H9 (cell line): Measurements from ENCODE around the gene TMIGD2. TPM values are rescaled to one million over a fixed set of nuclear protein-coding genes. Genes with fewer than 3 reads are reported as not detected.
"Not testable (repeated sequence)": the region's sequence is repeated elsewhere in the genome, so short reads cannot be mapped to it uniquely, and the experiment has no call there.

ENCODE experiments used
- DNase-seq: peaks from one replicate; pipeline ENCODE4 v3.0.0-alpha.2; 2017
- H2AFZ ChIP-seq: one replicate; pipeline ENCODE4 v1.6.1; 2013; ENCODE audit warnings: mild to moderate bottlenecking, low read length, control low read depth, moderate library complexity
- H2AK5ac ChIP-seq: 2 replicates; pipeline ENCODE4 v1.6.1; 2013; ENCODE audit warnings: low read length, control low read depth, mixed read lengths; ENCODE audit not compliant: insufficient read length
- H2BK120ac ChIP-seq: one replicate; pipeline ENCODE4 v1.6.1; 2013; ENCODE audit warnings: low read depth, mild to moderate bottlenecking, low read length, control low read depth, inconsistent platforms; ENCODE audit not compliant: poor library complexity, severe bottlenecking
- H2BK12ac ChIP-seq: 2 replicates; pipeline ENCODE4 v1.6.1; 2013; ENCODE audit warnings: low read length, control low read depth, mixed read lengths, low read depth; ENCODE audit not compliant: insufficient read length
- H2BK15ac ChIP-seq: 2 replicates; pipeline ENCODE4 v1.6.1; 2013; ENCODE audit warnings: low read depth, low read length, control low read depth
- H2BK20ac ChIP-seq: one replicate; pipeline ENCODE4 v1.6.1; 2013; ENCODE audit warnings: low read depth, mild to moderate bottlenecking, low read length, control low read depth, inconsistent platforms; ENCODE audit not compliant: poor library complexity, severe bottlenecking
- H2BK5ac ChIP-seq: 2 replicates; pipeline ENCODE4 v1.6.1; 2013; ENCODE audit warnings: low read length, control low read depth, mixed read lengths; ENCODE audit not compliant: insufficient read length
- H3K14ac ChIP-seq: 2 replicates; pipeline ENCODE4 v1.6.1; 2013; ENCODE audit warnings: low read length, control low read depth; ENCODE audit not compliant: insufficient read depth
- H3K18ac ChIP-seq: 2 replicates; pipeline ENCODE4 v1.6.1; 2013; ENCODE audit warnings: low read depth, mild to moderate bottlenecking, mixed read lengths, low read length, control low read depth; ENCODE audit not compliant: insufficient read length
- H3K23ac ChIP-seq: 2 replicates; pipeline ENCODE4 v1.6.1; 2013; ENCODE audit warnings: low read length, control low read depth, mixed read lengths, low read depth; ENCODE audit not compliant: insufficient read length
- H3K23me2 ChIP-seq: 2 replicates; pipeline ENCODE4 v1.6.1; 2013; ENCODE audit warnings: low read depth, mild to moderate bottlenecking, mixed read lengths, low read length, control low read depth; ENCODE audit not compliant: insufficient read length, poor library complexity, severe bottlenecking
- H3K27ac ChIP-seq: 2 replicates; pipeline ENCODE4 v1.5.1; 2013; ENCODE audit warnings: low read length, control low read depth, mixed read lengths, low read depth; ENCODE audit not compliant: insufficient read length
- H3K27me3 ChIP-seq: 2 replicates; pipeline ENCODE4 v1.6.1; 2013; ENCODE audit warnings: low read length, control low read depth, inconsistent platforms; ENCODE audit not compliant: insufficient read depth
- H3K4ac ChIP-seq: 2 replicates; pipeline ENCODE4 v1.6.1; 2013; ENCODE audit warnings: low read depth, mild to moderate bottlenecking, control low read depth, inconsistent platforms, low read length, moderate library complexity
- H3K4me1 ChIP-seq: 2 replicates; pipeline ENCODE4 v1.6.1; 2013; ENCODE audit warnings: low read length, control low read depth, inconsistent platforms; ENCODE audit not compliant: insufficient read depth
- H3K4me2 ChIP-seq: 2 replicates; pipeline ENCODE4 v1.6.1; 2013; ENCODE audit warnings: low read length, control low read depth, mixed read lengths; ENCODE audit not compliant: insufficient read length, insufficient read depth
- H3K56ac ChIP-seq: 2 replicates; pipeline ENCODE4 v1.6.1; 2013; ENCODE audit warnings: low read depth, mild to moderate bottlenecking, mixed read lengths, low read length, control low read depth; ENCODE audit not compliant: insufficient read length
- H3K79me1 ChIP-seq: 2 replicates; pipeline ENCODE4 v1.6.1; 2013; ENCODE audit warnings: low read depth, mild to moderate bottlenecking, moderate library complexity, low read length, control low read depth, inconsistent platforms; ENCODE audit not compliant: insufficient read depth, poor library complexity, severe bottlenecking
- H3K79me2 ChIP-seq: 2 replicates; pipeline ENCODE4 v1.6.1; 2013; ENCODE audit warnings: low read length, control low read depth, inconsistent platforms; ENCODE audit not compliant: insufficient read depth
- H3K9ac ChIP-seq: 2 replicates; pipeline ENCODE4 v1.6.1; 2013; ENCODE audit warnings: low read length, control low read depth, mixed read lengths; ENCODE audit not compliant: insufficient read length; ENCODE audit errors: extremely low read depth
- H3K9me3 ChIP-seq: one replicate; pipeline ENCODE4 v1.6.1; 2013; ENCODE audit warnings: low read depth, low read length, inconsistent platforms; ENCODE audit not compliant: control insufficient read depth
- H3T11ph ChIP-seq: one replicate; pipeline ENCODE4 v1.6.1; 2013; ENCODE audit warnings: mild to moderate bottlenecking, low read length, control low read depth, inconsistent platforms
- H4K20me1 ChIP-seq: one replicate; pipeline ENCODE4 v1.6.1; 2013; ENCODE audit not compliant: control insufficient read depth, insufficient read length, insufficient read depth
- H4K5ac ChIP-seq: 2 replicates; pipeline ENCODE4 v1.6.1; 2013; ENCODE audit warnings: low read depth, mild to moderate bottlenecking, mixed read lengths, low read length, control low read depth; ENCODE audit not compliant: insufficient read length
- H4K8ac ChIP-seq: replicated peaks from 2 replicates; pipeline ENCODE4 v1.6.1; 2013; ENCODE audit warnings: low read length, control low read depth, mixed read lengths, low read depth; ENCODE audit not compliant: insufficient read length
- H4K91ac ChIP-seq: 2 replicates; pipeline ENCODE4 v1.6.1; 2013; ENCODE audit warnings: low read depth, mild to moderate bottlenecking, moderate library complexity, mixed read lengths, low read length, control low read depth; ENCODE audit not compliant: insufficient read length
- H3K27ac Mint-ChIP-seq, 3 experiments: 2 replicates in 2 of 3; 3 replicates in 1 of 3; pipeline ENCODE4 v1.8.0; 2020 to 2021; ENCODE audit warnings: mixed read lengths in 3 of 3, mild to moderate bottlenecking in 1 of 3, moderate library complexity in 1 of 3
- H3K27me3 Mint-ChIP-seq: 2 replicates; pipeline ENCODE4 v1.8.0; 2021; ENCODE audit warnings: low read depth, mild to moderate bottlenecking, moderate library complexity, mixed read lengths
- H3K36me3 Mint-ChIP-seq, 3 experiments: 2 replicates in 2 of 3; 3 replicates in 1 of 3; pipeline ENCODE4 v1.8.0; 2020 to 2021; ENCODE audit warnings: low read depth in 3 of 3, mixed read lengths in 3 of 3; ENCODE audit not compliant: insufficient read depth in 1 of 3
- H3K4me1 Mint-ChIP-seq, 2 experiments: 2 replicates each; pipeline ENCODE4 v1.8.0; 2020; ENCODE audit warnings: mixed read lengths in 2 of 2
- H3K4me3 Mint-ChIP-seq, 2 experiments: 2 replicates in 1 of 2; 3 replicates in 1 of 2; pipeline ENCODE4 v1.8.0; 2020 to 2021; ENCODE audit warnings: mild to moderate bottlenecking in 2 of 2, mixed read lengths in 2 of 2, moderate library complexity in 1 of 2
- H3K9me3 Mint-ChIP-seq, 2 experiments: 2 replicates in 1 of 2; 3 replicates in 1 of 2; pipeline ENCODE4 v1.8.0; 2020; ENCODE audit warnings: mild to moderate bottlenecking in 2 of 2, mixed read lengths in 2 of 2, moderate library complexity in 1 of 2
- WGBS: extraction: QIAGEN DNeasy Blood & Tissue Kit; methylation state at CpG from one replicate; pipeline ENCODE4 v1.1.7; 2013; ENCODE audit warnings: missing lambda C conversion rate, low lambda C conversion rate, mixed read lengths; ENCODE audit not compliant: insufficient read length; ENCODE audit errors: extremely low coverage; 5-methylcytosine and 5-hydroxymethylcytosine counted together
- total RNA-seq: library from RNA; stranded (reverse); gene quantifications from 2 replicates; pipeline ENCODE4 v1.2.1, GENCODE V29; 2021
- TF ChIP-seq, protein P1 (sequence below): fragments of 200-600 bp; sonication (generic); conservative IDR thresholded peaks from 3 replicates; pipeline ENCODE4 v1.8.0; 2021; ENCODE audit warnings: antibody characterized with exemption, mild to moderate bottlenecking

The TMIGD2 gene
- total RNA-seq, 1 experiment from 2014 or later = 0.26 TPM

DNA sequence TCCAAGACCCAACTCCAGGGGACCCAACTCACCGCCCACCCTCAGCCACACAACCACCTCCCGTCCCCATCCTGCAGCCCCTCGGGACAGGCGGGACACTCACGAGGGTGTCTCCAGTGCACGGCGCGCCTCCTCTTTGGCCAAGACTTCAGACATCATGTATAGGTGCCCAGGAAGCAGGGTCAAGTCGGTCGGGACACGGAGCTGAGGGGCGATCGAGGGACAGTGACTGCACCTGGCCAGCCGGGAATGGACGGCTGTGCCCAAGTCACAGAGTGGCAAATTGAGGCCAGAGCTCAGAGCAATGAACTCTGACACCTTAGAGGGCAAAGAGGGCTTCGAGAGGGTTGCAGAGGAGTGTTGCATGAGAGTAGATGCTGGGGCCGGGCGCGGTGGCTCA is 27.7 kb upstream of the TMIGD2 start:
- no CpG with 5 or more reads among the region's 19 CpGs for WGBS
- no peak overlapping the region for H2BK120ac ChIP-seq

DNA sequence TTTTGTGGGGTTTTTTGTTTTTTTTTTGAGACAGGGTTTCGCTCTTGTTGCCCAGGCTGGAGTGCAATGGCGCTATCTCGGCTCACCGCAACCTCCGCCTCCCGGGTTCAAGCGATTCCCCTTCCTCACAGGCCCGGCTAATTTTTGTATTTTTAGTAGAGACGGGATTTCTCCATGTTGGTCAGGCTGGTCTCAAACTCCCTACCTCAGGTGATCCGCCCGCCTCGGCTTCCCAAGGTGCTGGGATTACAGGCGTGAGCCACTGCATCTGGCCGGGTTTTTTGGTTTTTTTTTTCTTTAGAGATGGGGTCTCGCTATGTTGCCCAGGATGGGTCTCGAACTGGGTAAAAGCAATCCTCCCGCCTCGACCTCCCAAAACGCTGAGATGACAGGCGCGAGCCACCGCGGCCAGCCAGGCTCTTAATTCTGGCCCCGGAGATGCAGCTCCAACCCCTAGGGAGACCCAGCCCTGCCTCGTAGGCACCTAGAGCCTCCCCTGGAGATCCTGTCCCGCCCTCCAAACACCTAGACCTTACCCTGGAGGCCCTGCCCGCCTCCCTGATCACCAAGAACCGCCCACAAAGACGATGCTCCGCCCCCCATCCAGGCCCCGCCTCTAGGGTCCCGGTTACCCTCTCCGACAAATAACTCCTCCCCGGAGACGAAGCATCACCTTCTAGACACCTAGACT is 26.9 kb upstream of the TMIGD2 start:
- Mint-ChIP-seq H3K4me3 (peak overlapping the region; percentile 80 to 87), H3K4me1 (peaks cover 10 to 15% of the 10 kb centered on the region in 2 experiments), H3K27ac (peak overlapping the region in 1 of 3 experiments; percentile 55; a peak in 2 of 7 replicates), H3K36me3 (peaks cover 3 to 17% (median 7%) of the 10 kb centered on the region in 3 experiments)
- not testable (repeated sequence) for H3K23me2 ChIP-seq, H3K23ac ChIP-seq, H3K56ac ChIP-seq, H2BK5ac ChIP-seq, H4K91ac ChIP-seq, H3K27me3 ChIP-seq, H3K18ac ChIP-seq, H3T11ph ChIP-seq, H3K9me3 Mint-ChIP-seq, H3K14ac ChIP-seq, H4K20me1 ChIP-seq, H3K9ac ChIP-seq, H2BK12ac ChIP-seq, H2AFZ ChIP-seq, H3K79me2 ChIP-seq, H3K4me1 ChIP-seq, H2AK5ac ChIP-seq, H4K5ac ChIP-seq, H2BK20ac ChIP-seq, H3K27ac ChIP-seq, H4K8ac ChIP-seq, H3K79me1 ChIP-seq, H3K4ac ChIP-seq, H3K27me3 Mint-ChIP-seq, H3K9me3 ChIP-seq, H2BK15ac ChIP-seq, H2BK120ac ChIP-seq
- DNase-seq = peak; percentile 85
- peak overlapping the region; percentile 18 for H3K4me2 ChIP-seq
- no CpG with 5 or more reads among the region's 35 CpGs for WGBS

More for the DNA sequence above, 27.7 kb upstream of the TMIGD2 start:
- no peak overlapping the region for H4K5ac ChIP-seq
- no peak overlapping the region for H2BK12ac ChIP-seq
- H3K18ac ChIP-seq = no peak overlapping the region
- TF ChIP-seq, protein P1, sequence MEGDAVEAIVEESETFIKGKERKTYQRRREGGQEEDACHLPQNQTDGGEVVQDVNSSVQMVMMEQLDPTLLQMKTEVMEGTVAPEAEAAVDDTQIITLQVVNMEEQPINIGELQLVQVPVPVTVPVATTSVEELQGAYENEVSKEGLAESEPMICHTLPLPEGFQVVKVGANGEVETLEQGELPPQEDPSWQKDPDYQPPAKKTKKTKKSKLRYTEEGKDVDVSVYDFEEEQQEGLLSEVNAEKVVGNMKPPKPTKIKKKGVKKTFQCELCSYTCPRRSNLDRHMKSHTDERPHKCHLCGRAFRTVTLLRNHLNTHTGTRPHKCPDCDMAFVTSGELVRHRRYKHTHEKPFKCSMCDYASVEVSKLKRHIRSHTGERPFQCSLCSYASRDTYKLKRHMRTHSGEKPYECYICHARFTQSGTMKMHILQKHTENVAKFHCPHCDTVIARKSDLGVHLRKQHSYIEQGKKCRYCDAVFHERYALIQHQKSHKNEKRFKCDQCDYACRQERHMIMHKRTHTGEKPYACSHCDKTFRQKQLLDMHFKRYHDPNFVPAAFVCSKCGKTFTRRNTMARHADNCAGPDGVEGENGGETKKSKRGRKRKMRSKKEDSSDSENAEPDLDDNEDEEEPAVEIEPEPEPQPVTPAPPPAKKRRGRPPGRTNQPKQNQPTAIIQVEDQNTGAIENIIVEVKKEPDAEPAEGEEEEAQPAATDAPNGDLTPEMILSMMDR = no peak
- peaks cover 2% of the 10 kb centered on the region; the same call in 1 of the 2 replicates for H3K4me1 ChIP-seq
- no peak overlapping the region for H3K23ac ChIP-seq
- H2BK5ac ChIP-seq = no peak overlapping the region
- no peak overlapping the region for H3K4me2 ChIP-seq
- H4K91ac ChIP-seq = no peak overlapping the region
- H3K23me2 ChIP-seq = peaks cover 9% of the 10 kb centered on the region
- H3K79me2 ChIP-seq = no peaks in the 10 kb centered on the region
- no peak overlapping the region for H4K8ac ChIP-seq
- Mint-ChIP-seq H3K36me3 (peaks cover 7 to 18% (median 10%) of the 10 kb centered on the region in 3 experiments), H3K27ac (no peak overlapping the region), H3K4me3 (peak overlapping the region in 1 of 2 experiments; percentile 56; a peak in 2 of 5 replicates), H3K9me3 (peaks cover 0 to 4% of the 10 kb centered on the region in 2 experiments; a peak in 1 of 5 replicates), H3K27me3 (peaks cover 6% of the 10 kb centered on the region), H3K4me1 (peaks cover 10 to 15% of the 10 kb centered on the region in 2 experiments)
- no peak overlapping the region for H3T11ph ChIP-seq
- no peak for DNase-seq
- H2AK5ac ChIP-seq = no peak overlapping the region
- no peak overlapping the region for H3K27ac ChIP-seq
- no peak overlapping the region for H3K4ac ChIP-seq
- no peak overlapping the region for H3K9ac ChIP-seq
- no peaks in the 10 kb centered on the region for H3K9me3 ChIP-seq
- no peaks in the 10 kb centered on the region for H3K79me1 ChIP-seq
- no peak overlapping the region for H2AFZ ChIP-seq
- H3K27me3 ChIP-seq = no peaks in the 10 kb centered on the region
- H2BK20ac ChIP-seq = no peak overlapping the region
- no peaks in the 10 kb centered on the region for H4K20me1 ChIP-seq
- H3K14ac ChIP-seq = no peak overlapping the region; the same call in 1 of the 2 replicates
- no peak overlapping the region for H3K56ac ChIP-seq
- H2BK15ac ChIP-seq = no peak overlapping the region
